HG02798 (cell line): ENCODE measurements around the gene SLC6A11.

ENCODE experiments used
- ATAC-seq: cut with Tn5 transposase; IDR thresholded peaks from one replicate; pipeline ENCODE4 v1.9.1; 2021; ENCODE audit warnings: mild to moderate bottlenecking; ENCODE audit not compliant: unreplicated experiment, poor library complexity

SLC6A11 gene

DNA sequence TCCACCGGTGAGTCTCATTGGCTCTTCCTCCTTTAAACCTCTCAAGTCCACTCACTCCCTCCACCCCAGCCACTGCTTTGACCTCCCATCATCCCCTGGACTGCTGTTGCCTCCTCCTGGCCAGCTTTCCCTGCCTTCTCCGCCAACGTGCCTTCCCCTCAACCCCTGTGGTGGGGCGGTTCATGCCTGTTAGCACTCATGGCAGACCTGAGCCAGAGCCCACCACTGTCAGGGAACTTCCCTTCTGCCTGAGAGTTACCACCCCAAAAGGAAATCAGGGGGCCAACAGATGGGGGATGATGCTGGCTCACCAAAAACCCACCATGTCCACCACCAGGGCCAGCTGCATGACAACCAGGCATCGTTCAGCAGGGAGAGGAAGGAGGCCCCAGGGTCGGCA is 132.3 kb downstream of the SLC6A11 start:
- no peak for ATAC-seq

DNA sequence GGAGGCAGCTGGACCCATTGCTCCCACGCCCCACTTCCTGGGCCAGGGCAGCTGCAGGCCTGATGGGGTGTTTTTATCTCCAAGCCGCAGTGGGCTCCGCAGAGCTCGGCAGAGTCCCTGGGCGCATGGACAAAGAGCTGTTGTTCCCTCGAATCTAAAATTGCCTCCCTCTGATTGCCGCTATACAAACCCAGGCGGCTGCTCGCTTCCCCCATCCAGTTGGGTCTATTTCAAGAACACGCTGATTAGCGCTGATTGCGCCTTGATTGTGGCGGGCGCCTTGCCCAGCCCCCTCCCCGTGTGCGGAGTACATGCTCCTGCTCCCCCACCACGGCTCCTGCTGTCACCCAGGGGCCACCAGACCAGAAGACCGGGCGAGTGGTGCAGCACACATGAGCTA is 133.2 kb downstream of the SLC6A11 start:
- ATAC-seq, result no peak

DNA sequence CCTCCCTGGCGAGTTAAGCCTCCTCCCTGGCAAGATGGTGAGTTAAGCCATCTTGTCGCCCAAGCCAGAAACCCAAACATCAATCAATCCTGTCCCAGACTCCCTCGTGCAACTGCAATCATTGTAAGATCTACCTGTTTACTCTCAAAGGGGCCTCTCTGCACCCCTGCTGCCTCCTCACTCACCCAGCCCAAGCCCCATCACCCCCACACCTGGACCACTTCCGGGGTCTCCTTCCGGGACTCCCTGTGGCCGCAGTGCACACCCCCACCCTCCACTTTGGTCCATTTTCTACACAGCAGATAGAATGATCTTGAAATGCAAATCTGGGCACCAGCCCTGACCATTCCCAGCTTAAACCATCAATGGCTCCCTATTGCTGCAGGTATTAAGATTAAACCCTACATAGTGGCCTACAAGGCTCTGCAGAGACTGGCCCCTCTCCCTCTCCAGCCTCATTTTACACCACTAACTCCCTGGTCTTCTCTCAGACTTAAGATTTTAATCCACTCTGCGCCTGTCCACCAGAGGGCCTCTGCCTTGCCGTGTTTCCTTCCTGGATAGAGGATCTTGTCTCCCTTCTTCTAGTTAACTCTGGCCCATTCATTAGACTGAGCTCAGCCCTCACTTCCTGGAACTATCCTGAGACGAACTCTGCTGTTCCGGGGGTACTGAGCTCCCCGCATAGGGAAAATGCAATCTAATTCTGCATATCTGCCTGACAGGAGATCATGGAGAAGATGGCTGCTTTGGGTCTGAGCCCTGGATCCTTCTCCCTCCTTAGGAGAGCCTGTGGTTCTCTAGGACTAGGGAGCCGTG is 134.7 kb downstream of the SLC6A11 start:
- ATAC-seq, result no peak

DNA sequence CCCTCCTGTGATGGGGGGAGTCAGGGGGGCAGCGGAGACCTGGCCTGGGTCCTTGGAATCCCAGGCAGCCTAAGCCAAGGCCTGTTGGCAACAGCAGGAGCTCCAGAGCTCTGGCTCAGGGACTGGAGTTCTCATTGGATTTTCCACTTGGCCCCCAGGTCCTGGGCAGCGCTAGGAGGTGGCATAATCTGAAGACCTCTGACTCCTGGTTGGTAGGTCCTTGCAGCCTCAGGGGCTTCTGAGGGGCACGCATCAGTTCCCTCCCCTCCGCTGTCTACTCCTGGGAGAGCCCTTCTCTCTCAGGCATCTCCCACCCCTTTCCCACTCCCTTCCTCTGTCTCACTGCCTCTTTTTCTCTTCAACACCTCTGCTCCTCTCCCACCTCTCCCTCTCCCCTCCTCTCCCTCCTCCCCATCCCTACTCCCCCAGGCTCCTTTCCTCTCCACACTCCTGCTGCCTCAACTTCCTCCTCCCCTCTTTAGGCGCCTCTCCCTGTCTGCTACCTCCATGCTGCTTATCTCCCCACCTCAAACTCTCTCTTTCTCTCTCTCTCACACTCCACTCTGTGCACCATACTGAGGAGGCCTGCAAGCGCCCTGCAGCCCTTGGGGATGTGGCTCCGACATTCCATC is 135.4 kb downstream of the SLC6A11 start:
- no peak for ATAC-seq

DNA sequence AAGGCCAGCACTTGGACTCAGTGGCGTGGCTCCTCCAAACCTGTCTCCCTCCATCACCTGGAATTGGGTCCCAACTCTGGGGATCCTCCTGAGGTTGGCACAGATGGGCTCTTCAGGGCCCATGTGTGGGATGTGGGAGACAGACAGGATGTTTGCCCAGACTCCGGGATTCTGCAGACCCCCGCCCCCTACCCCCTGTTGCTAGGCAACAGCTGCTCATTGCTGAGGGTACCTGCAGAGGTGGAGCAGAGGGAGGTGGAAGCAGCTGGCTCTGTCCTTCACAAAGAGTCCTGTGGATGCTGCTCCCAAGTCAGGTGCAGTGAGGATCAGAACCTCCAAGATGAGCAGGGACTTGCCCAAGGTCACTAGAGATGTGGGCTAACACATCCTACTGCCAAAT is 136.5 kb downstream of the SLC6A11 start:
- ATAC-seq, result no peak

DNA sequence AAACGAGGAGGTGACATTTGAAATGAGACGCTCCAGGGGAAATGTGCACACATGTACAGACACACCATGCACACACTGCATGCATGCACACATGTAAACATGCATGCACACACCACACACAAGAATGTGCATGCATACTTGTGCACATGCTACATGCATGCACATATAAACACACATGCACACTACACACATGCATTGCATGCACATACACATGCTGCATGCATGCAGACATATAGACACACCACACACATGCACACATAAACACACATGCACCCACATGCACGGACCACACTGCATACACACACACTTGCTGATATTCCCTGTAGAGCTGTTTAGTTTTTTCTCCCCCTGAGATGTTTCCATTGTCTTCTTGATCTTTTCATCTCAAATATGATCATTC is 138.7 kb downstream of the SLC6A11 start:
- ATAC-seq, result no peak

DNA sequence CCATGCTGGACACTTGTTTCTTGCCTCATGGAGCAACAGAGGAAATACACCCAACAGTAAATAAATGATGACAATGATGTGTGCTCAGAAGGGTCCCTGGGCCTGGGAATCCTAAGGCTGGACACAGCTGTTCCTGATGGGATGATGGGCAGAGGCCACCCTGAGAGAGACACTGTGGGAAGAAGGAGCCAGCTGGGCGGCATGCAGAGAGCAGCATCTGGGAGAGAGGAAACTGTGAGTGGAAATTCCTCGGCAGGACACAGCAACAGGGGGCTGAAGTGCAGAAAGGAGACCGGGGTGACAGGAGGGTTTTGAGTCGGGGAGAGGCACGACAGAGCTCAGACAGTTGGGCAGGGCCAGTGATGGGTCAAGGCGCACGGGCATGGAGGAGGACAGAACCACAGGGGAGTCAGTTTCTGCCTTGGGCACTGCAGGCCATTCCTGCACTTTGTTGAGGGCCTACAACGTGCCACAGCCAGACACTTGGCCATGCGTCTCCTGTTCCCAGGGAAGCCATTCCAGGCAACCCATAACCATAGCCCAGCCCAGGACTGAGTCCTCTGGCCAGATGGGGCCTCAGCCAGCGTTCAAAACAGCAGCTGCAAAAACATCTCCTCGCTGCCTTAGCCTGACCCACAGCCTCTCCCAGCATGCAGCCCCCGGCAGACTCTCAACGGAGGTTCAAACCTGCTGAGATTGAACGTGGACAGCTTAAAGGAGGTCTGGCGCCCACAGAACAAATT is 139.9 kb downstream of the SLC6A11 start:
- no peak for ATAC-seq

DNA sequence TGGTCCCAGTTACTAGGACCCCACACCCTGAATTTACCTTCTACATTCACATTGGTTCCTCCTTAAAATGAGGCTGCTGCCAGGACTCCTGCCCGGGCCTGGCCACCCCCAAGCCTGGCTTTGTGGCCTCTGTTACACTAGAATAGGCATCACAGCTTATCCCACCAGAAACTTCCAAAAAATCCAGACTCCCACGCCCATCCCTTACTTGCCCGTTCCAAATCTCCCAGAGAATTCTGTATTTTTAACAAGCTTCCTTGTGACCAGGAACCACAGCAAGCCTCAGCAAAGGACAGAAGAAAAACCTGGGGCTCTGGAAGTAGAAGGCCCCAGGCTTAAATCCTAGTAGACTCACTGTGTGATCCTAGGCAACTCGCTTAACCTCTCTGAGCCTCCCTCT is 140.5 kb downstream of the SLC6A11 start:
- ATAC-seq, result no peak

DNA sequence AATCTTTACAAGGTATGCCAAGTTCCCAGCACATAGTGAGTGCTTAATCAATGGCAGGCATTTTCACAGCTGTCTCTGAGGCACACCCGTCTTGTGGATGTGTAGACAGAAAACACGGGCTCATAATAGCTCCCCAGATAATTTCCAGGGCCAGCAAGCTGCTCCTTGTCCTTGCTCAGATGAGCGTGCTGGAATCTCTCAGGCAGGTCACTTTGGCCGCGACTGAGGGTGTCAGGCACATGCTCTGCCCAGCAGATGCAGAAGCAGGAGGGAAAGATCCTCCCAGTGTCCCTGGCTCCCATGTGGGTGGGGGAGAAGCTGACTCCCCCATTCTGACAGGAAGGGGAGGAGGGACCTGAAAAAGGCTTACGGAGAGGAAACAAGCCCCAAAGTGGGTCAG is 141.0 kb downstream of the SLC6A11 start:
- no peak for ATAC-seq

DNA sequence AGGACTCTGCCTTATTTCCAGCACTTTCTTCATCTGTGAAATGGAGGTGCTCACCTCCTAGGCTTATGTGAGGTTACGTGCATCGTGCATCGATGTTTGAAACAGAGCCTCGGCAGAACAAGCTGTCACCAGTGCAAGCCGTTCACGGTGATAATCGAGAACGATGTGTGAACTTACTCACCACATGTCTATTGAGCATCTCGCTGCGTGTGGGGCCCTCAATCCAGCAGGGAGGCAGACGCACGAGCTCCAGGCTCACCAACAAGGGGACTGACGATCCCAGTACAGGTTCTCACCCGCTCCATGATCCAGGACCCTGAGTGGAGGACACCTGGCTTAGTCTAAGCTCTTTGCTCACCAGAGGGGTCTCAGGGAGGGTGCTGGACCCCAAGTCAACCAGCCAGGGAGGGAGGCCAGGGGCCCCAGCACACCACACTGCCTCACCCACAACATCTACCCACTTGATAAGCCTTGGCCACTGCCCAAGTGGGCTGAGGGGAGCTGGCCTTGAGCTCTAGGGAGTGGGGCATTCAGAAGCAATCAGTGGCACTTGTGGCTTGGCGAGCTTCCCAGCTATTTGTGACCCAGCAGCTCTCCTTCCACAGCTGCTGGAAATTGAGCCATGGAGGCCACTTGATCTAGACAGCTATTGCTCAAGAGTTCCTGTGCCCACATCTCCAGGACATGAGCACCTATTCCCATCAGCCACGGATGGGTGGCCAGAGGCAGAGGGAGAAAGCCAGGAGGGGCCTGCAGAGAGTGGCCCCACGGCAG is 142.1 kb downstream of the SLC6A11 start:
- no peak for ATAC-seq

DNA sequence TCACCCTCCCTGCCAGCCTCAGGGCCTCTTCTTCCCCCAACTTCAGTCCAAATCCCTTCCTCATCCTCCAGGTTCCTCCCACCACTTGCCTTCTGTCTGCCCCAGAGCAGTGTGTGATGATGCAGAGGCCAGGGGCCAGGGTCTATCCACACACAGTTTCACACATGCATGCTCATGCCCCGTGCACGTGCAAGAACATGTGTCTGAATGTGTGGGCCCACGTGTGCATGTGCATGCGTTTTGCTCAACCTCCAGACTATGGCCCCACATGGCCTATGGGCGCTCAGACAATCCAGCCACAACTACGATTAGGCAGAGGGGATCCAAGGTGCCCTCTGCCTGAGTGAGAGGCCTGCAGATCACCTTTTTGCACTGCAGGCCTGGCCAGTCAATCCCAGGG is 144.2 kb downstream of the SLC6A11 start:
- no peak for ATAC-seq

DNA sequence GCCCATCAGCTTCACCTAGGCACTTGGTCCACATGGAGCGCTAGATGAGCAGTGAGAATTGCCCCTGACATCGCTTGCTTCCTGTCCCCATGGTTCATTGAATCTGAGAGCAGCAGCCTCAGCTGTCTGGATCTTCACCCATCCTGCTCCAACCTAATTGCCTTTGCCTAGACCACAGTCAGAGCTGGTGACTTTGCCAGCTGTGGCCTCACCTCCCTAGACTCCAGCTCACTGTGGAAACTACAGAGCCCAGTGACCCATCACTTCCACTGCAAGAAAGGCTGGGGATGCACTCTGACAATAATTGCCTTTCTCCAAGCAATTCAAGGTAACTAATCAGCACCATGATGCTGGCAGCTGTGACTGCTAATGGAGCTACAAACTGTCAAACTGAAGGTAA is 145.9 kb downstream of the SLC6A11 start:
- ATAC-seq, result no peak

DNA sequence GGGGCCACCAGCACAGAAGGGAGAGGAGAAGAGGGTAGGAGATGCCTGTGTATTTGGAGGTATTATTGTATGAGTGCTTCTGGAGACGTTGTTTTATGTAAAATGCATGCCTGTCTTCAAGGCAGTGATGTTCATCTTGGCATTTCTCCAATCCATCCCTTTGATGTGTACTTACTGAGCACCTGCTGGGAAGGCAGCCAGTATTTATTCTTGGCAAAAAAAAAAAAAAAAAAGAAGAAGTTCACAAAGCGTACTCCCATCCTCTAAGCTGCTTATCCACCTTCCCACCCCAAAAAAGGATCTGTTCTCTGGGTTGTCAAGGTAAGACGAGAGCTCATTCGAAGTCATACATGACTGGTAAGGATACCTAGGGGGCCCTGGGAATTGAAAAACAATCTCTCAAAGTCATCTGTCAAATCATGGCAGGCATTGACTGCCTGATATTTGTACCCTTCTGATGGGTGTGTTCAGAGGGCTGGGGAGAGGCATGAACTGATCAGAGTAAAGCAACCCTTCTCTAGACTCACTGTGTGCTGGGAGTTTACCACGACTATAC is 146.5 kb downstream of the SLC6A11 start:
- no peak for ATAC-seq

DNA sequence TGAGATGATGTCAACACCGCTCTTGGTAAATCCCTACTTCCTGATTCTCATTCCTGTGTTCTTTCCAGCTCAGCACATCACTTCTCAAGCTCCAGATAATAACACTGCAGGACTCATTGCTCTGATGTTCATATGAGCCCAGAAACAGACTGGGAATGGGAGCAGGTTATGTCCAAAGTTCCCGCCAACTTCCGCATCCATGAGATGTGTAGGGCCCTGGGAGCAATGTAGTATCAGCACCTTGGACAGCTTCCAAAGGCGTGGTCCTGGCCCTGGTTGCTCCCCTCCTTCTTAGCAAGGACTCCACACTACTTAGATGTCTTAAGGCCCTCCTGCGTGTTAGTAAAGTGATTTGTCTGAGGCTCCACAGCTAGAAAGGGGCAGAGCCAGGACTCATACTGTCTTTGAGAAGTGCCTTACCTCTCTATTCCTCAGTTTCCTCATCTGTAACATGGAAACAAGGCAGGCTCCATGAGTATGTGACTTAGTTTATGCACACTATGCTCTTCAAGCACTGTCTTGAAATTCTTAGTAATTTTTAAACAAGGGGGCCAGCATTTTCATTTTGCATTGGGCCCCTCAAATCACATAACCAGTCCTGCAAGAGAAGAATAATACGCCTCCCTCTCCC is 148.6 kb downstream of the SLC6A11 start:
- no peak for ATAC-seq

DNA sequence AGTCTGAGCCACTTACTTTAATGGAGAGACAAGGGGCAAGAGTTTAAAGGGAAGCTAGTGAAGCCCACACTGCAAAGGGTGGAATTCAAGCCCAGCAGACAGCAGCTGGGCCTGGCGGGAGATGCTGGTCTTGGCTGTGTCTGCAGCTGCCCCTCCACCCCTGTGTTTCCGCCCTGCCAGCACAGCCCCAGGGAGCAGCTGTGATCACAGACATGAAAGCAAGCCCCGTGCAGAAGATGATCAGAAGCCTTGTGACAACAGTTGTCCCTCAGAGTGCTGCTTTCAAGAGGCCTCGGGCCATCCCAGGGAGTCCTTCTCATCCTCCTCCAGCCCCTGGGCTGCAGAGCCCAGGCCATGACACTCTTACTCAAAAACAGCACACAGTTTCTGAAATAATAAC is 152.4 kb downstream of the SLC6A11 start:
- no peak for ATAC-seq

DNA sequence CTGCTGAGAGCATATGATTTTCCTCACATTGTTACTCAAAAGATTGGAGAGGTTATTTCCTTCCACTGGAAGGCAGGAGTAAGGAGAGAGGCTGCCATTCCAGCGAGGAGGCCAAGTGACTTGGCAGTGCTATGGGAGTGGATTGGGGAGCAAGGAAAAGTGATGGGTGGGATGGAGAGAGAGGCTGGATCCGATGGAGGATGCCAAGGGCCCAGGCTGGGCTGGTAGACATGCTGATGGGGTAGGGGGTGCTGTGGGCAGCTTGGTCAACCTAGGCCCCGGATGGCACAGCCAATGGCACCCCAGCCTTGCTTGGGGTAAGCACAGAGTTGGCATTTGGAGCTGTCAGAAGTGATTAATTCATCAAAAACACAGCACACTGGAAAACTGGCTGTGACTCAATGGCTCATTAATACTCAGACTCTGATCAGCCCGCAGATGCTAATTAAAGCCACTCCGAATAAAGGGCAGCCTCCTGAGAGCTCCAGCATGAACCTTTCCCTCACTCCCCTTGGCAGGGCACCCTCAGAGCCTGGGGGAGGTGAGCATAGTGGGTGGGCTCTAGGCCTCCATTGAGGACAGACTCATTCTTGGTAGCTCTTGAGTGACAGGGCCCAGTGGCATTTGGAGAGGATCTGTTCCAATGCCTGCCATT is 154.4 kb downstream of the SLC6A11 start:
- no peak for ATAC-seq

DNA sequence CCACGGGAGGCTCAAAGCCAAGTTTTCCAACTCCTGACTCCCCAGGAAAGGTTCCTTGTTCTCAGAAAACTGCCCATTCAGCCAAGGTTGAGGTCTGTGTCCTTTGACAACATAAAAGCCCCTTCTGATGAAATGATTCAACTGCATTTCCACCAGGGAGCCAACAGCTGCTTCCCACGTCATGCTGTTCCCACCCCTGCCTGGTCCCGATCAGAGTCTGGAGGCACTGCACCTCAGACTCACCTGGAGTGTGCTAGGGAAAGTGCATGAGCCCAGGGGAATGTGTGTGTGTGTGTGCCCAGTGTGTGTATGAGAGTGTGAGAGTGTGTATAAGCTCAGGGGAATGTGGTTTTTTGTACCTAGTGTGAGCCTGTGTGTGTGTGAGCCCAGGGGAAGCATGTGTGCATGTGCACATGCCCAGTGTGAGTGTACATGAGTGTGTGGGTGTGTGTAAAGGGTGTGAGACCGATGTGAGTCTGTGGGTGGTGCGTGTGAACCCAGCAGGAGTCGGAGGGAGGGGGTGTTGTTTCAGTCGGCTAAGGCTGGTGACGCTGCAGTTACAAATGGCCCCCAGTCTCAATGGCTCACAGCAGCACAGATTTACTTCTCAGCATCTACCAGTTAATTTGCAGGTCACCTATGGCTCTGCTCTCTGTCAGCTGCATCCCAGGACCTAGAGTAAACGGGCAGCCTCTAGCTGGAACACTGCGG is 156.2 kb downstream of the SLC6A11 start:
- ATAC-seq, result no peak

DNA sequence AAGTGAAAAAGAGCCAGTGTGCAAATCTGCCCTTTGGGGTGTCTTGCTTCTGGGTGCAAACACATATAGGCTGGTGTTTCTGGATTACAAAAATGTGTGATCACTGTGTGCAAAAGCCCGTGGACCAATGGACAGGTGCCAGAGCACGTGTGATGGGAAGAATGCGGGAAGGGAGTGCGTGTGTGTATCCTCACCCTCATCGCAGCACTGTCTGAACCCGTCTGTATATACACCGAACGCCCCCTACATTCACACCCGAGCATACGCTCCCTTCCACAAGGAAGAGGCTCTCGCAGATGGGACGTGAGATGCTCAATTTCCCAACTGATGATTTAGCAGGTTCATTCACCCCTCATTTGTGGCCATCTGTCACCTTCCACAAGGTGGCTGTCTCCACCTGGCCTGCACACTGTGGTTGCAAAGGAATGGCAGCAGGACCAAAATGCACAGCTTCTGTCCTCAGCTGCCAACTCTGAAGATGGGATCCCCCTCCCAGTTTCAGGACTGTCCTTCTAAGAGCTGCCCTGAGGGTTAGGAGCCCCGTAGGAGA is 157.1 kb downstream of the SLC6A11 start:
- no peak for ATAC-seq

DNA sequence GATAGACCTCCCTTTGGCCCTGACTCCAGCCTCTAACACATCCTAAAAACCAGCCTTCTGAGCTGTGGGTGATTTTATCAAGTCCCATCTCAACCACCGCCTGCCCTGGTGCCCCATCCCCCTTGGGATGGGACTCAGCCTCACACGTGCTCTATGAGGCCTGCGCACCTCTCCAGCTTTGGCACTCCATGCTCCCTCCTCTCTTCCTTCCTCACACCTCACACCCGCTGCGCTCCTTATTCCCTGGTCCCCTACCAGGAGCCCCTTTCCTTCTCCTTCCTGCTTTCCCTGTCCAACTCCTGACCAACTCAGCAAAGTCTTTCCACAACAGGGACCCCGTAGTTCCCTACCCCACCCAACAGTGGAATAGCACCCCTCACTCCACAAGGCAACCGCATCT is 158.1 kb downstream of the SLC6A11 start:
- ATAC-seq, result no peak
